Measurements from ENCODE around the gene SOAT2. TPM values are rescaled to one million over a fixed set of nuclear protein-coding genes. Genes with fewer than 3 reads are reported as not detected.
"Not testable (repeated sequence)": the region's sequence is repeated elsewhere in the genome, so short reads cannot be mapped to it uniquely, and the experiment has no call there.

Gene SOAT2
- total RNA-seq, 6 experiments from 2014 or later: 0.12 to 0.34 (median 0.18) TPM

DNA sequence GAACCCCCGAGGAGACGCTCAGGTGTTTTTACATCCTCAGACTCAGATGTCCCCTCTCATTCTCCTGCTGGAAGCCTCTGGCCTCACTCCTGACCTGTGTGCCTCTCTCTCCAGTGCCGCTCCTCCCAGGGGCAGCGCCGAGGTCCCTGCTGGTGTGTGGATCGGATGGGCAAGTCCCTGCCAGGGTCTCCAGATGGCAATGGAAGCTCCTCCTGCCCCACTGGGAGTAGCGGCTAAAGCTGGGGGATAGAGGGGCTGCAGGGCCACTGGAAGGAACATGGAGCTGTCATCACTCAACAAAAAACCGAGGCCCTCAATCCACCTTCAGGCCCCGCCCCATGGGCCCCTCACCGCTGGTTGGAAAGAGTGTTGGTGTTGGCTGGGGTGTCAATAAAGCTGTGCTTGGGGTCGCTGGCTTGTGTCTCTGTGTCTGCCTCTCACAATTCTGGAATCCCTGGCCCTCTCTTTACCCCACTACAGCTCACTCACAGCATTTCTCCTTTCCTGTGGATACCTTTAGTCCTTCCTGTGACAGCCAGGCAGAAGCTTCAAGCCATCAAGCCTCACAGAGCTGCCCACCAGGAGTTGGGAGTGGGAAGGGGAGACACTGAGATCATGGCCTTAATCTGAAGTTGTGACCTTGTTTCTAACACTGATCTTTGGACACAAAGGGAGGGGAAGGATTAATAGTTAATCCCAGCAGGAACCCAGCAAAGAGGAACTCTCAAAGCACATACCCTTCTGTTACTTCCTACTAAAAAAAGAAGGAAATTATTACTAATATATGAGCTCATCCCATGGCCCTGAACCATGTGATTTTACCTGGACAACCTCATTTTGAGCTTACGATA lies 1.1 kb upstream of the SOAT2 start:
- H3K27me3 Mint-ChIP-seq (ENCODE audit: insufficient read depth): peaks cover 2% of the 10 kb centered on the region; the same call in 1 of the 2 replicates
- no peaks in the 10 kb centered on the region for H3K9me3 Mint-ChIP-seq
- no peak for DNase-seq
- H3K27ac Mint-ChIP-seq: peak overlapping the region; percentile 10; the same call in 1 of the 2 replicates
- H3K36me3 Mint-ChIP-seq (ENCODE audit: low read depth): no peaks in the 10 kb centered on the region
- TF ChIP-seq, protein P1, sequence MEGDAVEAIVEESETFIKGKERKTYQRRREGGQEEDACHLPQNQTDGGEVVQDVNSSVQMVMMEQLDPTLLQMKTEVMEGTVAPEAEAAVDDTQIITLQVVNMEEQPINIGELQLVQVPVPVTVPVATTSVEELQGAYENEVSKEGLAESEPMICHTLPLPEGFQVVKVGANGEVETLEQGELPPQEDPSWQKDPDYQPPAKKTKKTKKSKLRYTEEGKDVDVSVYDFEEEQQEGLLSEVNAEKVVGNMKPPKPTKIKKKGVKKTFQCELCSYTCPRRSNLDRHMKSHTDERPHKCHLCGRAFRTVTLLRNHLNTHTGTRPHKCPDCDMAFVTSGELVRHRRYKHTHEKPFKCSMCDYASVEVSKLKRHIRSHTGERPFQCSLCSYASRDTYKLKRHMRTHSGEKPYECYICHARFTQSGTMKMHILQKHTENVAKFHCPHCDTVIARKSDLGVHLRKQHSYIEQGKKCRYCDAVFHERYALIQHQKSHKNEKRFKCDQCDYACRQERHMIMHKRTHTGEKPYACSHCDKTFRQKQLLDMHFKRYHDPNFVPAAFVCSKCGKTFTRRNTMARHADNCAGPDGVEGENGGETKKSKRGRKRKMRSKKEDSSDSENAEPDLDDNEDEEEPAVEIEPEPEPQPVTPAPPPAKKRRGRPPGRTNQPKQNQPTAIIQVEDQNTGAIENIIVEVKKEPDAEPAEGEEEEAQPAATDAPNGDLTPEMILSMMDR (IDR thresholded peaks at IDR 0.05): no peak
- peaks cover 23% of the 10 kb centered on the region for H3K4me1 Mint-ChIP-seq (ENCODE audit: low read depth)
- no peak overlapping the region for H3K4me3 Mint-ChIP-seq

DNA sequence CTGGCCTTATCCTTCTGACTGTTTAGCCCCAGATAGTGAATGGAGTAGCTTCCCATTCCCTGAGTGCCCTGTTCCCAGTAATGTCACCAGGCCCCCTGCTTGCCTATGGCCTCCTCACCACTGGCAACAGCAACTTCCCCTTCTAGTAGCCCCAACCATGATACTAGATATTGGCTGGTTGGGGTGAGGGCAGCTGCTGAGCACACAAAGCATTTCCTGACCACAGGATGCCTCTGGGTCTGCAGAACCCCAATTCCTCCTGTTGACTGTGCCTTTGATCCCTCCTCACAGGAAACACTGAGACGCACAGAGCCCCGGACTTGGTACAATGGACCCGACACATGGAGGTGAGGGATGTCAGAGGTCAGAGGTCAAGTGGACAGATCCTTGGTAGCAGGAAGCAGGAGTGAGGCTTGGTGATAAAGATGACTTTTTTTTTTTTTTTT lies 597 bp downstream of the SOAT2 start:
- DNase-seq: no peak
- Mint-ChIP-seq H3K9me3 (no peaks in the 10 kb centered on the region), H3K4me1 (ENCODE audit: low read depth) (peaks cover 11% of the 10 kb centered on the region), H3K27ac (no peak overlapping the region), H3K4me3 (no peak overlapping the region), H3K36me3 (ENCODE audit: low read depth) (no peaks in the 10 kb centered on the region), H3K27me3 (ENCODE audit: insufficient read depth) (no peaks in the 10 kb centered on the region; the same call in 1 of the 2 replicates)
- TF ChIP-seq, protein P1 (IDR thresholded peaks at IDR 0.05): no peak

DNA sequence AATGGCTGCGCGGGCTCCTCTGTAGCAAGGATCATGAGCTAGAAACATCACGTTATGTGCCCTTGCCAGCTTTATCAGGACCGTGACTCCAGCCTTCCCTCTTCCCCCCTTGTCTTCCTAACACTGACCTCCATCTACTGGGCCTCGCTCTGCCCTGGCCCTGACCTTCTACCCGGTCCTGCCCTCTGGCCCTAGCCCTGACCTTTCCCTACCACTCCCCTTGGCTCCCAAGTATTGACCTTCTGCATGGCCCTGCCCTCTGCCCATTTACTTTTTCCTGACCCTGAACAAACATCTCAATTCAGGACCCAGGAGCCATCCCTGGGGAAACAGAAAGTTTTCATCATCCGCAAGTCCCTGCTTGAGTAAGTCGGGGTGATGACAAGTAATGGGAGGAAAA lies 2.0 kb downstream of the SOAT2 start:
- H3K27me3 Mint-ChIP-seq (ENCODE audit: insufficient read depth): no peaks in the 10 kb centered on the region; the same call in 1 of the 2 replicates
- DNase-seq: no peak
- no peak overlapping the region for H3K27ac Mint-ChIP-seq
- no peak overlapping the region for H3K4me3 Mint-ChIP-seq
- TF ChIP-seq, protein P1 (IDR thresholded peaks at IDR 0.05): no peak
- H3K9me3 Mint-ChIP-seq: no peaks in the 10 kb centered on the region
- H3K4me1 Mint-ChIP-seq (ENCODE audit: low read depth): peaks cover 4% of the 10 kb centered on the region; the same call in 1 of the 2 replicates
- no peaks in the 10 kb centered on the region for H3K36me3 Mint-ChIP-seq (ENCODE audit: low read depth)

DNA sequence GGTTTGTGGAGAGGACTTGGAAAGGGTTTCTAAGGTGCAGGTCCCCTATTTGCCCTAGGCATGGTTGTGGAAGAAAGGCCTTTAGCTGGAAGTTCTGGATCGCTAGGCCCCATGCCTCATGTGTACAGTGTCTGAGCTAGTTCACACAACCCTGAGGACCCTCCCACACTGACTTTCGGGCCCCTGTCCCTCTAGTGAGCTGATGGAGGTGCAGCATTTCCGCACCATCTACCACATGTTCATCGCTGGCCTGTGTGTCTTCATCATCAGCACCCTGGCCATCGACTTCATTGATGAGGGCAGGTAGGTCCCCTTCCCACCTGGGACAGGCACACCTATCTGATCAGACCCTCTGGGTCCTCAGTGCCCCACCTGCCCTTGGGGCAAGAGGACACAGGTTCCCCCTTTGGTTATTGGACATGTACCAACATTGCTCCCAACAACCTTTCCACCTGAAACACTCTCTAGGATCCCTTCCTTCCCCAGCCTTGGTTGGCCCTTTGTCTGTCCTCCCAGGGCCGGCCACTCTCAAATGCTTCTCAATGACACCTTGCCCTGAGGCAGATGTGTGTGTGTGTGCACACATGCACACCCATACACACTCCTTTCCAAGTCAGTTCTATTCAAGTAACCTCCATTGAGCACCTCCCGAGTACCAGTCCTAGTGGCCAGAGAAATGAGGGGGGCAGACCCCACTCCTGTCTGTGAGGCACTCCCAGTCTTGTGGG lies 2.6 kb downstream of the SOAT2 start:
- DNase-seq: no peak
- TF ChIP-seq, protein P1 (IDR thresholded peaks at IDR 0.05): no peak
- Mint-ChIP-seq H3K27me3 (ENCODE audit: insufficient read depth) (no peaks in the 10 kb centered on the region; the same call in 1 of the 2 replicates), H3K9me3 (no peaks in the 10 kb centered on the region), H3K36me3 (ENCODE audit: low read depth) (no peaks in the 10 kb centered on the region), H3K27ac (no peak overlapping the region), H3K4me3 (no peak overlapping the region), H3K4me1 (ENCODE audit: low read depth) (no peaks in the 10 kb centered on the region)

DNA sequence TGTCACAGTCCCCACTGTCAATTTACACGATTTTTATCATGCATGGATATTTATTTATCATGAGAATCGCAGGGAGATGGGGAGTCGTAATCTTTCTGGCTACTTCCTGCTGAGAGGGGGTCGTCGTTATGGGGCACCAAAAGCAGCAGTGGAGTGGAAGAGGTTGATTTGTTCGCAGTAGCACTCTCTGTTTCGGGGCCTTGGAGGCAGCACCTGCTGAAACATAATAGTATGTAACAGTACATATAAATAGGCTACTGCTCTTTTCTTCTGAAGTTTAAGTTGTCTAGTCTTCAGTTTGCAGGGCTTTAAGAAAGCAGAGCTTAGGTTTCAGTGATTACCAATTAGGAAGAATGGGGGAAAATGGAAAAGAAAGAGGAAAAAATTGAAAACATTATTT lies 3.8 kb downstream of the SOAT2 start:
- Mint-ChIP-seq H3K27ac (no peak overlapping the region), H3K4me3 (no peak overlapping the region), H3K4me1 (ENCODE audit: low read depth) (no peaks in the 10 kb centered on the region), H3K36me3 (ENCODE audit: low read depth) (no peaks in the 10 kb centered on the region), H3K27me3 (ENCODE audit: insufficient read depth) (no peaks in the 10 kb centered on the region; the same call in 1 of the 2 replicates), H3K9me3 (no peaks in the 10 kb centered on the region)
- DNase-seq: no peak
- TF ChIP-seq, protein P1 (IDR thresholded peaks at IDR 0.05): no peak

DNA sequence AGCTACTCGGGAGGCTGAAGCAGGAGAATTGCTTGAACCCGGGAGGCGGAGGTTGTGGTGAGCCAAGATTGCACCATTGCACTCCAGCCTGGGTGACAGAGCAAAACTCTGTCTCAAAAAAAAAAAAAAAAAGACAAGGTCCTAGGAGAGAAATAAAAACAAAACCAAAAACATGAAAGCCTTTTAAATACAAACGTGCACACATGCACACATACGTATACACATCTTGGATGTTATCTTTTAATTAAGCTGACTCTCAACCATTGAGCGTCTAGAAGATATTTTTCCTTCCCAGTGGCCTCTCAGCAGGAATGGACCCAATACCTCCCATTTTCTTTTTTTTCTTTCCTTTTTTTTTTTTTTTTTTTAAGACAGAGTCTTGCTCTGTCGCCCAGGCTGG lies 9.1 kb downstream of the SOAT2 start:
- H3K4me3 Mint-ChIP-seq; H3K4me1 Mint-ChIP-seq (ENCODE audit: low read depth); H3K9me3 Mint-ChIP-seq; H3K27me3 Mint-ChIP-seq (ENCODE audit: insufficient read depth); H3K36me3 Mint-ChIP-seq (ENCODE audit: low read depth); DNase-seq; H3K27ac Mint-ChIP-seq: not testable (repeated sequence)

All from HFFc6 (cell line).